Right lobe of liver (tissue), 6 donors: ENCODE measurements around the gene MED12L. TPM values are rescaled to one million over a fixed set of nuclear protein-coding genes. Genes with fewer than 3 reads are reported as not detected.

ENCODE experiments used
- ATAC-seq, 4 donors: fragments of 200-7000 bp; cut with Tn5 transposase; one replicate each; pipeline ENCODE4 v1.9.1; 2020; ENCODE audit warnings: mild to moderate bottlenecking in 4 of 4, moderate library complexity in 4 of 4
- DNase-seq, 3 donors: peaks; one replicate each; pipeline ENCODE4 v3.0.0-alpha.2; 2020
- H3K27ac ChIP-seq, 3 donors: fragments of 200-600 bp; one replicate each; pipeline ENCODE4 v1.8.0; 2022
- H3K27me3 ChIP-seq, 2 donors: fragments of 200-600 bp; one replicate each; pipeline ENCODE4 v1.8.0; 2022
- H3K36me3 ChIP-seq, 4 donors: fragments of 200-600 bp; sonication (generic) in 1 of 4; one replicate each; pipeline versions ENCODE4 v1.5.1 to v1.8.0; 2017 to 2022; ENCODE audit warnings: control low read depth in 1 of 4
- H3K4me1 ChIP-seq, 4 donors: fragments of 200-600 bp; sonication (generic) in 1 of 4; one replicate each; pipeline versions ENCODE4 v1.5.1 to v1.8.0; 2017 to 2022; ENCODE audit warnings: control low read depth in 1 of 4
- H3K4me3 ChIP-seq, 3 donors: fragments of 200-600 bp; one replicate each; pipeline ENCODE4 v1.8.0; 2022
- H3K9me3 ChIP-seq, 4 donors: fragments of 200-600 bp; sonication (generic) in 1 of 4; one replicate each; pipeline versions ENCODE4 v1.5.1 to v1.8.0; 2017 to 2022; ENCODE audit warnings: control low read depth in 1 of 4
- POLR2A ChIP-seq: fragments of 450-650 bp; IDR thresholded peaks from one replicate; pipeline ENCODE4 v1.6.1; 2017; ENCODE audit warnings: antibody characterized with exemption, mild to moderate bottlenecking
- WGBS: methylation state at CpG from one replicate; pipeline ENCODE4 v1.1.6; 2018; ENCODE audit warnings: low coverage, low lambda C conversion rate; ENCODE audit not compliant: insufficient coverage; ENCODE audit errors: missing lambda C conversion rate; 5-methylcytosine and 5-hydroxymethylcytosine counted together
- intact Hi-C, 2 donors: fragments of 100-400 bp; cut with DNase I; formaldehyde crosslinking; loops; one replicate each; pipeline versions ENCODE4 v1.11.2 to v1.14.1; 2022
- total RNA-seq, 6 experiments: library from RNA; depleted of rRNA in 2 of 6; stranded (reverse); fragments of >200 nt in 2 of 6; fragmentation: NEBNext Ultra II Directional in 3 of 6; extraction: Animal tissue kit (Norgen Biotek cat#: 25700) in 3 of 6; gene quantifications; one replicate each; pipeline versions ENCODE4 v1.1.0 to v1.2.4, GENCODE V29; 2016 to 2023
- TF ChIP-seq, protein P1 (sequence below), 4 donors: fragments of 200-600 bp in 3 of 4; fragments of 450-650 bp in 1 of 4; IDR thresholded peaks; one replicate each; pipeline versions ENCODE4 v1.5.1 to v1.8.0; 2016 to 2022; ENCODE audit warnings: antibody characterized with exemption in 4 of 4, mild to moderate bottlenecking in 2 of 4
- donor health status: DM: no; HTN: yes; CAD: no.
- donor health status: DM: no; HTN: no; CAD: no.
- donor health status: DM: no; HTN: no; CAD: no.
- donor health status: DM: no; HTN: yes; CAD: no.
- donor health status: DM: no; HTN: yes; CAD: no.

MED12L gene
- total RNA-seq, 6 experiments from 2014 or later, result 0.04 to 0.64 (median 0.40) TPM

DNA sequence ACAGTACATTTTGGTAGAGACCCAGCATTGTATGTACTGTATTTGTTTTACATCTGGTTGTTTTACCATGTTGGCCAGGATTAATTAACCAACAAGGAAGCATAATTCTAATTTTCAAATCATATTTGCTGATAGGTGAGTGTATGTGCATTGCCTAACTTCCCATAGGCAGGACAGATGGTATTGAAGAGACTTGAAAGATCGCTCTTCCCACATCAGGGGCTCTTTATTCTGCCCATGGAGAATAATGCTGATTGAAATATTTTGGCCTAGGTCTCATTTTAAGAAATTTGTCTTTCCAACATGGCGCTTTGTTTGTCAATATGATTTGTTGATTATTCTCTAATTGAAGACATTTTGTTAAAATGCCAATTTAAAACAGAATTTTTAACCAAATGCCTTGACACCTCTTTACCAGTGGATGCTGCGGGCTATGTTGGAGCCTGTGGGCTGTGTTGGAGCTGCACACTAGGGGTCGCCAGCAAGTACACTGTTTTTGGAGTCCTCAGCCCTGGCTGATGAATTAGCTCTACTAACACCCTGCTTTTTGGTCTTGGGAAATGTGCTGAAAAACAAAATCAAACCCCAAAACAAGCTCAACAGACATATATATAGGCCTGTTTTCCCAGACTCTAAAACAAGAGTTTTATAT is 293.7 kb downstream of the MED12L start:
- intact Hi-C loops, result no loop called here
- H3K4me1 ChIP-seq, result no peaks in the 10 kb centered on the region
- H3K9me3 ChIP-seq, result no peaks in the 10 kb centered on the region
- no peaks in the 10 kb centered on the region for H3K27me3 ChIP-seq
- no peak overlapping the region for H3K27ac ChIP-seq
- TF ChIP-seq, protein P1, sequence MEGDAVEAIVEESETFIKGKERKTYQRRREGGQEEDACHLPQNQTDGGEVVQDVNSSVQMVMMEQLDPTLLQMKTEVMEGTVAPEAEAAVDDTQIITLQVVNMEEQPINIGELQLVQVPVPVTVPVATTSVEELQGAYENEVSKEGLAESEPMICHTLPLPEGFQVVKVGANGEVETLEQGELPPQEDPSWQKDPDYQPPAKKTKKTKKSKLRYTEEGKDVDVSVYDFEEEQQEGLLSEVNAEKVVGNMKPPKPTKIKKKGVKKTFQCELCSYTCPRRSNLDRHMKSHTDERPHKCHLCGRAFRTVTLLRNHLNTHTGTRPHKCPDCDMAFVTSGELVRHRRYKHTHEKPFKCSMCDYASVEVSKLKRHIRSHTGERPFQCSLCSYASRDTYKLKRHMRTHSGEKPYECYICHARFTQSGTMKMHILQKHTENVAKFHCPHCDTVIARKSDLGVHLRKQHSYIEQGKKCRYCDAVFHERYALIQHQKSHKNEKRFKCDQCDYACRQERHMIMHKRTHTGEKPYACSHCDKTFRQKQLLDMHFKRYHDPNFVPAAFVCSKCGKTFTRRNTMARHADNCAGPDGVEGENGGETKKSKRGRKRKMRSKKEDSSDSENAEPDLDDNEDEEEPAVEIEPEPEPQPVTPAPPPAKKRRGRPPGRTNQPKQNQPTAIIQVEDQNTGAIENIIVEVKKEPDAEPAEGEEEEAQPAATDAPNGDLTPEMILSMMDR (IDR thresholded peaks at IDR 0.05), result peak in 3 of 4 donors; percentile 22 to 33 (median 26)
- no peak for TF ChIP-seq POLR2A
- ATAC-seq, result peak in 3 of 4 donors; percentile 46 to 56 (median 53)
- H3K4me3 ChIP-seq, result no peak overlapping the region
- no peak for DNase-seq
- 56% methylated on average over 4 of the region's 4 CpGs for WGBS
- no peaks in the 10 kb centered on the region for H3K36me3 ChIP-seq

DNA sequence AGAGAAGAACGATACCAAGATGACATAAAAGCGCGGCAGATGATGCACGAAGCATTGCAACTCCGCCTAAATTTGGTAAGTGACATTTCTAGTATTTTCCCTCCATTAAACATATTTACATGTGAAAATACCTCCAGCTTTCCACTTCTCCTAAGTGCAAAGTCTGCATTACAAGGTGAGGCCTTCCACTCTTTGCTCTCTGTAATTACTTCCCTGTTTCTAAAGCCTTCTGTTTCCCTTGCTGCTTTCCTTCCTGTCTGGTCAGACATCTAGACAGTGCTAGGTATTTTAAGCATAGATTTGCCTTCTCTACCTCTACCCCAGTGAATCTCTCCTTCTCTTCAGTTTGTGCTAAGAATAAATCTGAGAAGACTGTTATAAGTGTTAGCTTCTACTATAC is 297.2 kb downstream of the MED12L start:
- no peaks in the 10 kb centered on the region for H3K27me3 ChIP-seq
- H3K4me1 ChIP-seq, result no peaks in the 10 kb centered on the region
- whole genome bisulfite sequencing, result 95% methylated on average over 5 of the region's 5 CpGs
- H3K36me3 ChIP-seq, result no peaks in the 10 kb centered on the region
- H3K4me3 ChIP-seq, result no peak overlapping the region
- DNase-seq, result no peak
- TF ChIP-seq POLR2A, result no peak
- intact Hi-C loops, result no loop called here
- H3K9me3 ChIP-seq, result no peaks in the 10 kb centered on the region
- peak in 2 of 4 donors; percentile 26 to 39 for ATAC-seq
- H3K27ac ChIP-seq, result no peak overlapping the region

DNA sequence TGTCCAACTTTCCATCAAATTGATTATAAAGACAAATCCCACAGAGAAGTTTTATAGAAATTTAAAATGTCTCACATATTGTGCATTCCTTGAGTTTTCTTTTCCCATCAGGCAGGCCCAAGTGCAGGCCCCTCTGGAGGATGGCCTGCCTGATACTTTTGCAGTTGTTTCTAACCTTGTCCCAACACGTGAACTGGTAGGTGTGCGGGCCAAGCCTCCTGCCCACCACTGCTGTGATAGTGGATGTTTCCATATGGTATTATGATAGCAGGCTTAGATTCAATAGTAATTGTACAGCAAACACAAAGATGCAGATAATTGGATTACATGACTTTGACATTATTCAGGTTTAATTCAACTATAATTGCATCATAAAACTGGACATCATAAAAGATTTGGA is 297.6 kb downstream of the MED12L start:
- no peak for ATAC-seq
- no peaks in the 10 kb centered on the region for H3K27me3 ChIP-seq
- WGBS, result 80% methylated on average over 2 of the region's 2 CpGs
- no peaks in the 10 kb centered on the region for H3K36me3 ChIP-seq
- no peak overlapping the region for H3K27ac ChIP-seq
- TF ChIP-seq, protein P1 (IDR thresholded peaks at IDR 0.05), result no peak
- TF ChIP-seq POLR2A, result no peak
- H3K4me3 ChIP-seq, result no peak overlapping the region
- H3K9me3 ChIP-seq, result no peaks in the 10 kb centered on the region
- H3K4me1 ChIP-seq, result no peaks in the 10 kb centered on the region
- intact Hi-C loops, result no loop called here
- DNase-seq, result no peak

DNA sequence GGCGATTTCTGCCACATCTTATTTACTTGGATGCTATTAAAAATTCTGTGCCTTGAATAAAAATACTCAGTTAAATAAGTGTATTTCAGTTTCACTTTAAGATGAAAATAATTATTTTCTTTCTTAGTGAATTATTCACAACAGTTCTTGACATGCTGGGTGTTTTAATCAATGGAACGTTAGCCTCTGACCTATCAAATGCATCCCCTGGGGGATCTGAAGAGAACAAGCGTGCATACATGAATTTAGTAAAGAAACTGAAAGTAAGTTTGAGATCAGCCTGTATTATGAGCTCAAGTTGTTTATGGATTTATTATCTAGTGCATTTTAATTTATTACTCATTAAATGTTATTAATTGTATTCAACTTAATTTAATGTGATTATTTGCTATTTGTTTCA is 298.5 kb downstream of the MED12L start:
- DNase-seq, result no peak

DNA sequence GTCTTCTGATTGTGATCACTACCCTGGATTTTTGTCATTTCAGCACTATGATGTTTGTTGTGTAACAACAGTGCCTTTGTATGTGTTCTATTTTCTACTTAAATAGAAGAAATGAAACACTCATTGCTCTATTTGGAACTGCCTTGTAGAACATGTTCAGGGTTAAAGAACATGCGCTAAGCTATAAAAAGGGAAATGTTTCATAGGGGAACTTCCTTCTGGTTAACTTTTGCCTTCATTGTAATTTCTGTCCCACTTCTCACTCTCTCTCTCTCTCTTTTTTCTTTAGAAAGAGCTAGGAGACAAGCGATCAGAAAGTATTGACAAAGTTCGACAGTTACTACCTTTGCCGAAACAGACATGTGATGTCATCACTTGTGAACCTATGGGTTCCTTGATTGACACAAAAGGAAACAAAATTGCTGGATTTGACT is 299.3 kb downstream of the MED12L start, which contains the start of gene P2RY12:
Gene P2RY12 (minus strand): TSS at position 13 of the 434 bp plus-strand sequence. CDS start 45,908 bp downstream, outside the sequence.
- H3K27me3 ChIP-seq, result no peaks in the 10 kb centered on the region
- H3K36me3 ChIP-seq, result no peaks in the 10 kb centered on the region
- WGBS, result 55% methylated on average over 4 of the region's 4 CpGs
- no peaks in the 10 kb centered on the region for H3K9me3 ChIP-seq
- no peak for DNase-seq
- intact Hi-C loops, result no loop called here
- no peak within 1 kb of the TSS for H3K27ac ChIP-seq
- no peaks in the 10 kb centered on the region for H3K4me1 ChIP-seq
- H3K4me3 ChIP-seq, result peak within 1 kb of the TSS in 2 of 3 donors; percentile 1 to 9
- peak; percentile 44 to 64 (median 48) for ATAC-seq
- TF ChIP-seq, protein P1 (IDR thresholded peaks at IDR 0.05), result no peak
- no peak for TF ChIP-seq POLR2A

More for the DNA sequence above, 298.5 kb downstream of the MED12L start:
- Histone ChIP-seq H3K27me3 (no peaks in the 10 kb centered on the region), H3K9me3 (no peaks in the 10 kb centered on the region), H3K4me1 (no peaks in the 10 kb centered on the region), H3K27ac (no peak overlapping the region), H3K4me3 (peak overlapping the region in 2 of 3 donors; percentile 1 to 9), H3K36me3 (no peaks in the 10 kb centered on the region)
- intact Hi-C loops, result no loop called here
- WGBS, result 52% methylated on average over 3 of the region's 3 CpGs
- peak in 3 of 4 donors; percentile 49 to 62 (median 49) for ATAC-seq
- TF ChIP-seq, protein P1 (IDR thresholded peaks at IDR 0.05), result no peak
- no peak for TF ChIP-seq POLR2A
